ENCODE results near the gene TUBA4B.
A peak's percentile ranks its signal among the peaks of the same experiment; 100 is the strongest.

The TUBA4B gene

GRCh38 chr2:219252900-219253752 lies at the start of gene TUBA4B:
TSS of gene TUBA4B (plus strand) at chr2:219253243. CDS start at chr2:219253408, 165 bp downstream.
- no peak for DNase-seq

GRCh38 chr2:219204425-219205164 lies 48.4 kb upstream of the TUBA4B start:
- DNase-seq: no peak

- no peak for DNase-seq
These were observed 47.9 kb upstream of the TUBA4B start for GRCh38 chr2:219205165-219205538.

GRCh38 chr2:219205981-219206327 lies 47.1 kb upstream of the TUBA4B start:
- no peak for DNase-seq

GRCh38 chr2:219206328-219207133 lies 46.5 kb upstream of the TUBA4B start, which contains the start of gene ZFAND2B:
TSS of gene ZFAND2B (plus strand) at chr2:219206782. CDS start at chr2:219206988, 206 bp downstream.
- peak; percentile 87 to 92 for DNase-seq

- DNase-seq: no peak
These were observed 45.7 kb upstream of the TUBA4B start for GRCh38 chr2:219207134-219207883.

- DNase-seq: no peak
These were observed 44.9 kb upstream of the TUBA4B start for GRCh38 chr2:219207884-219208740.

GRCh38 chr2:219209236-219210195 lies 43.5 kb upstream of the TUBA4B start:
- no peak for DNase-seq

- DNase-seq: no peak
These were observed 42.7 kb upstream of the TUBA4B start for GRCh38 chr2:219210196-219210885.

- DNase-seq: no peak
These were observed 42.1 kb upstream of the TUBA4B start for GRCh38 chr2:219210886-219211362.

GRCh38 chr2:219213026-219213415 lies 40.0 kb upstream of the TUBA4B start:
- DNase-seq: no peak

GRCh38 chr2:219213486-219214071 lies 39.5 kb upstream of the TUBA4B start:
- no peak for DNase-seq

GRCh38 chr2:219214141-219214540 lies 38.9 kb upstream of the TUBA4B start:
- DNase-seq: no peak

- no peak for DNase-seq
These were observed 38.3 kb upstream of the TUBA4B start for GRCh38 chr2:219214786-219215185.

GRCh38 chr2:219215871-219216534 lies 37.0 kb upstream of the TUBA4B start:
- DNase-seq: no peak

GRCh38 chr2:219216535-219216915 lies 36.5 kb upstream of the TUBA4B start:
- DNase-seq: no peak

GRCh38 chr2:219218217-219218731 lies 34.8 kb upstream of the TUBA4B start:
- peak; percentile 42 to 59 for DNase-seq

All from NCI-H1930 (cell line).